HepG2 (cell line): ENCODE measurements around the gene ATP9B. TPM values are rescaled to one million over a fixed set of nuclear protein-coding genes. Genes with fewer than 3 reads are reported as not detected.

ENCODE experiments used
- ATAC-seq: fragments of 200-7000 bp; cut with Tn5 transposase; 3 replicates; pipeline ENCODE4 v1.9.1; 2020; ENCODE audit warnings: mild to moderate bottlenecking, moderate library complexity
- BruUV-seq: library from RNA; stranded (reverse); fragments of 400-500 nt; replicated peaks from 2 replicates; lab custom pipeline; 2021; lab: Mats Ljungman, UMichigan
- CTCF ChIA-PET: fragments of 300-600 bp; formaldehyde crosslinking; extraction: SDS; loops from one replicate; lab custom pipeline; 2021; ENCODE audit warnings: low total read pairs, inconsistent platforms, low intra/inter-chr PET ratio; lab: Yijun Ruan, JAX
- POLR2A ChIA-PET: fragments of 350-600 bp; sonication (Branson Sonifier 250); formaldehyde crosslinking; loops from one replicate; lab custom pipeline; 2020; ENCODE audit warnings: antibody characterized with exemption, inconsistent platforms; lab: Yijun Ruan, JAX
- DNase-seq: peaks from one replicate; pipeline ENCODE4 v3.0.0-alpha.2; 2015; ENCODE audit warnings: low spot score
- FAIRE-seq: peaks from 3 replicates; lab custom pipeline; 2011; peaks lifted over from hg19 to GRCh38; lab: Jason Lieb, UNC
- H2AFZ ChIP-seq: one replicate; pipeline ENCODE4 v1.6.1; 2011; ENCODE audit warnings: low read length, inconsistent platforms
- H3K27ac ChIP-seq: fragments of 300-600 bp; 3 replicates; pipeline ENCODE4 v1.8.0; 2011; ENCODE audit warnings: mixed run types, mild to moderate bottlenecking, mixed read lengths, low read length, inconsistent platforms; ENCODE audit not compliant: insufficient read depth; ENCODE audit errors: extremely low read length
- H3K27me3 ChIP-seq, 2 experiments: fragments of 200-600 bp in 1 of 2; 2 replicates in 1 of 2; 3 replicates in 1 of 2; pipeline versions ENCODE4 v1.6.0 to v1.8.0; 2011; ENCODE audit warnings: low read length in 2 of 2, mild to moderate bottlenecking in 2 of 2, moderate library complexity in 2 of 2, inconsistent platforms in 1 of 2; ENCODE audit not compliant: insufficient read depth in 2 of 2, control insufficient read depth in 1 of 2
- H3K36me3 ChIP-seq, 2 experiments: fragments of 200-600 bp in 1 of 2; replicated peaks in 1 of 2; 2 replicates in 1 of 2; 3 replicates in 1 of 2; pipeline versions ENCODE4 v1.5.1 to v1.8.0; 2011; ENCODE audit warnings: low read length in 2 of 2, inconsistent platforms in 1 of 2; ENCODE audit not compliant: insufficient read depth in 2 of 2, control insufficient read depth in 1 of 2
- H3K4me1 ChIP-seq: 2 replicates; pipeline ENCODE4 v1.5.1; 2012; ENCODE audit warnings: low read length, inconsistent platforms; ENCODE audit not compliant: insufficient read depth
- H3K4me2 ChIP-seq: 2 replicates; pipeline ENCODE4 v1.6.0; 2011; ENCODE audit warnings: low read depth, low read length, inconsistent platforms
- H3K4me3 ChIP-seq, 3 experiments: fragments of 200-600 bp in 1 of 3; sonication (generic), shearing (Covaris generic) in 1 of 3; replicated peaks in 1 of 3; 2 replicates each; pipeline ENCODE4 v1.5.1; 2011 to 2016; ENCODE audit warnings: low read length in 3 of 3, inconsistent platforms in 2 of 3, low read depth in 2 of 3, mild to moderate bottlenecking in 2 of 3, control low read depth in 1 of 3, mixed read lengths in 1 of 3; ENCODE audit not compliant: insufficient read depth in 1 of 3
- H3K79me2 ChIP-seq: one replicate; pipeline ENCODE4 v1.6.1; 2011; ENCODE audit warnings: low read length, inconsistent platforms; ENCODE audit not compliant: insufficient read depth
- H3K9ac ChIP-seq: 2 replicates; pipeline ENCODE4 v1.6.0; 2011; ENCODE audit warnings: mild to moderate bottlenecking, low read depth, low read length, inconsistent platforms; ENCODE audit not compliant: insufficient read depth
- H3K9me3 ChIP-seq: 2 replicates; pipeline ENCODE4 v1.5.1; 2012; ENCODE audit warnings: mild to moderate bottlenecking, low read length
- H4K20me1 ChIP-seq: 2 replicates; pipeline ENCODE4 v1.6.0; 2011; ENCODE audit warnings: inconsistent platforms, mild to moderate bottlenecking, low read length, moderate library complexity; ENCODE audit not compliant: insufficient read depth
- EHMT2 ChIP-seq: fragments of 200-600 bp; sonication (generic); IDR thresholded peaks from 2 replicates; pipeline ENCODE4 v1.7.0; 2017; ENCODE audit warnings: antibody characterized with exemption, low read depth, low read length, borderline replicate concordance
- FOSL2 ChIP-seq: sonication (generic); formaldehyde crosslinking; IDR thresholded peaks from 2 replicates; pipeline ENCODE4 v1.4.0; 2020; ENCODE audit warnings: missing genetic modification reagents
- GZF1 ChIP-seq: sonication (generic); formaldehyde crosslinking; IDR thresholded peaks from 2 replicates; pipeline ENCODE4 v1.5.1; 2020; ENCODE audit warnings: mild to moderate bottlenecking, missing genetic modification reagents
- KDM2A ChIP-seq: sonication (generic); formaldehyde crosslinking; IDR thresholded peaks from 2 replicates; pipeline ENCODE4 v1.4.0; 2020; ENCODE audit warnings: low read depth, missing genetic modification reagents, borderline replicate concordance
- KDM4B ChIP-seq: sonication (generic); formaldehyde crosslinking; IDR thresholded peaks from 2 replicates; pipeline ENCODE4 v1.4.0; 2020; ENCODE audit warnings: missing genetic modification reagents
- SALL2 ChIP-seq: sonication (generic); formaldehyde crosslinking; IDR thresholded peaks from 2 replicates; pipeline ENCODE4 v1.8.1; 2023; ENCODE audit warnings: mild to moderate bottlenecking, missing genetic modification reagents, inconsistent platforms
- SOX6 ChIP-seq, 2 experiments: fragments of 450-650 bp in 1 of 2; sonication (generic) in 1 of 2; formaldehyde crosslinking in 1 of 2; IDR thresholded peaks; 2 replicates each; pipeline versions ENCODE4 v1.4.0 to v1.6.1; 2017 to 2020; ENCODE audit warnings: antibody characterized with exemption in 1 of 2, mild to moderate bottlenecking in 1 of 2, missing genetic modification reagents in 1 of 2
- SP1 ChIP-seq, 2 experiments: fragments of 450-650 bp in 1 of 2; sonication (generic) in 1 of 2; formaldehyde crosslinking in 1 of 2; IDR thresholded peaks; 2 replicates each; pipeline versions ENCODE4 v1.4.0 to v1.6.1; 2016 to 2020; ENCODE audit warnings: missing genetic modification reagents in 1 of 2
- ZFP36L1 ChIP-seq: sonication (generic); formaldehyde crosslinking; IDR thresholded peaks from 2 replicates; pipeline ENCODE4 v1.8.0; 2022; ENCODE audit warnings: mild to moderate bottlenecking, missing genetic modification reagents, moderate library complexity
- ZNF232 ChIP-seq: sonication (generic); formaldehyde crosslinking; IDR thresholded peaks from 2 replicates; pipeline ENCODE4 v1.4.0; 2020; ENCODE audit warnings: missing genetic modification reagents, borderline replicate concordance
- ZNF326 ChIP-seq: sonication (generic); formaldehyde crosslinking; IDR thresholded peaks from 2 replicates; pipeline ENCODE4 v1.4.0; 2020; ENCODE audit warnings: missing genetic modification reagents, borderline replicate concordance
- ZNF552 ChIP-seq: sonication (generic); formaldehyde crosslinking; IDR thresholded peaks from 2 replicates; pipeline ENCODE4 v1.9.0; 2022; ENCODE audit warnings: missing genetic modification reagents, mild to moderate bottlenecking, borderline replicate concordance
- ZNF703 ChIP-seq: sonication (generic); formaldehyde crosslinking; IDR thresholded peaks from 2 replicates; pipeline ENCODE4 v1.5.1; 2020; ENCODE audit warnings: missing genetic modification reagents, mild to moderate bottlenecking, moderate library complexity, borderline replicate concordance
- WGBS: methylation state at CpG from one replicate; pipeline ENCODE4 v1.1.6; 2017; ENCODE audit warnings: low lambda C conversion rate; 5-methylcytosine and 5-hydroxymethylcytosine counted together
- in situ Hi-C: cut with HindIII; loops from 2 replicates; pipeline ENCODE4 v1.10.0; 2017; ENCODE audit warnings: low pct_unique_long_range_greater_than_20kb; ENCODE audit not compliant: extremely low pct_ligation_motif_present
- intact Hi-C: fragments of 100-400 bp; cut with micrococcal nuclease; formaldehyde crosslinking; loops from one replicate; pipeline ENCODE4 v1.10.0; 2022; ENCODE audit not compliant: unreplicated experiment
- polyA plus RNA-seq, 8 experiments: library from polyadenylated mRNA; depleted of rRNA in 3 of 8; stranded (reverse) in 7 of 8; unstranded in 1 of 8; fragments of >200 nt; fragmentation: Illumina TruSeq in 4 of 8; extraction: Trizol in 4 of 8; gene quantifications; 2 replicates each; pipeline versions ENCODE4 v1.2.1 to v1.2.3, GENCODE V29; 2011 to 2016; ENCODE audit warnings: low read depth in 4 of 8, missing spikeins in 1 of 8, mixed read lengths in 1 of 8; ENCODE audit not compliant: insufficient read depth in 1 of 8
- total RNA-seq, 5 experiments: library from RNA; depleted of rRNA; stranded (reverse); fragments of >200 nt; fragmentation: Illumina TruSeq; extraction: Trizol; gene quantifications; 2 replicates each; pipeline ENCODE4 v1.2.3, GENCODE V29; 2016; ENCODE audit warnings: low read depth in 1 of 5
- TF ChIP-seq, protein P1 (sequence below): sonication (generic); formaldehyde crosslinking; IDR thresholded peaks from 2 replicates; pipeline ENCODE4 v1.5.0; 2020; ENCODE audit warnings: missing genetic modification reagents
- TF ChIP-seq, protein P2 (sequence below): sonication (generic); formaldehyde crosslinking; IDR thresholded peaks from 2 replicates; pipeline ENCODE4 v1.5.0; 2020; ENCODE audit warnings: missing genetic modification reagents, mild to moderate bottlenecking, borderline replicate concordance
- TF ChIP-seq, protein P3 (sequence below): sonication (generic); formaldehyde crosslinking; IDR thresholded peaks from 2 replicates; pipeline ENCODE4 v1.8.1; 2023; ENCODE audit warnings: mild to moderate bottlenecking, missing genetic modification reagents, borderline replicate concordance

Gene ATP9B
- total and polyA plus RNA-seq, 2 of the 13 experiments (the other 11 are each of a cell fraction or from before 2014, with no cell fraction given) = 10.8 to 11.3 TPM

DNA sequence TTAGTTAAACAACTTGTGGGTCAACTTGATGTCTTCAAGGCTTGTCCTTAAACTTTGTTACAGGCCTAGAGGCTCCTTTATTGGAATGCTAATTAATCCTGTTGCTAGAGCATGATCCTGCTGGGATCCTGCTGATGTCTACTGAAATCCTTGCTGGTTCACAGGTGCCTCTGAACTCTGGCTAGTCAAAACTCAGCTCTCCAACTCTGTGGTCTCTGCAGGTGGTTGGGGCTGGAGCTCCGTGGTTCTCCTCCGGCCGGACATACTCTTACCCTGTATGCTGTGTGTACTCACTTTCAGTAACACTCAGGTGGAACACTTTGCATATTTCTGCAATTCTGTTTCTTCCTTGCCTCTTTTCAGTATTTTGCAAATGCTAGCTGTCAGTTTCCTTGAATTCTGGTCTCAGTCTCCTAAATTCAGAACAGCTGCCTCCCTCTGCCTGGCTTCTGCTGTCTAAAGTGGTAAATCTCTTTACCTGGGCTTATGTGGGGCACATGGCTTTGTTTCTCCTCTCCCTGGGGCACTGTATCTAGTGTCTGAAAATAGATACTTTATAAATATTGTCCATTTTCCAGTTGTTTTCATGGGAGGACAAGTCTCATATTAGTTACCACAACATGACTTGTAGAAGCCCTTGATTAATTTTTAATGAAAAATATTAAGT lies 113.0 kb downstream of the ATP9B start:
- Histone ChIP-seq H3K4me2 (no peak overlapping the region), H3K27ac (no peak overlapping the region), H3K36me3 (no peaks in the 10 kb centered on the region; a peak in 4 of 5 replicates), H3K79me2 (no peaks in the 10 kb centered on the region), H4K20me1 (no peaks in the 10 kb centered on the region), H3K9ac (no peak overlapping the region), H3K4me3 (no peak overlapping the region), H3K9me3 (no peaks in the 10 kb centered on the region), H3K4me1 (no peaks in the 10 kb centered on the region), H2AFZ (no peak overlapping the region), H3K27me3 (no peaks in the 10 kb centered on the region)
- no peak for ATAC-seq
- no peak for DNase-seq
- intact Hi-C loops (no loop called here), in situ Hi-C loops (no loop called here)
- no peak for FAIRE-seq
- BruUV-seq = no TSS peak
- POLR2A ChIA-PET = no interaction called here
- WGBS = 100% methylated on average over 3 of the region's 3 CpGs
- TF ChIP-seq ZNF232 (no peak), ZFP36L1 (CRISPR knock-in tag) (no peak), EHMT2 (no peak), KDM2A (no peak), SALL2 (CRISPR knock-in tag) (no peak), ZNF552 (no peak), SOX6 (IDR thresholded peaks at IDR 0.05) (no peak), SOX6 (CRISPR knock-in tag; IDR thresholded peaks at IDR 0.05) (no peak), ZNF326 (CRISPR knock-in tag) (no peak), ZNF703 (CRISPR knock-in tag) (no peak), SP1 (IDR thresholded peaks at IDR 0.05) (no peak), SP1 (CRISPR knock-in tag; IDR thresholded peaks at IDR 0.05) (no peak), FOSL2 (CRISPR knock-in tag) (no peak), GZF1 (CRISPR knock-in tag) (no peak), KDM4B (no peak)
- TF ChIP-seq, protein P1, sequence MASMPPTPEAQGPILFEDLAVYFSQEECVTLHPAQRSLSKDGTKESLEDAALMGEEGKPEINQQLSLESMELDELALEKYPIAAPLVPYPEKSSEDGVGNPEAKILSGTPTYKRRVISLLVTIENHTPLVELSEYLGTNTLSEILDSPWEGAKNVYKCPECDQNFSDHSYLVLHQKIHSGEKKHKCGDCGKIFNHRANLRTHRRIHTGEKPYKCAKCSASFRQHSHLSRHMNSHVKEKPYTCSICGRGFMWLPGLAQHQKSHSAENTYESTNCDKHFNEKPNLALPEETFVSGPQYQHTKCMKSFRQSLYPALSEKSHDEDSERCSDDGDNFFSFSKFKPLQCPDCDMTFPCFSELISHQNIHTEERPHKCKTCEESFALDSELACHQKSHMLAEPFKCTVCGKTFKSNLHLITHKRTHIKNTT (CRISPR knock-in tag) = no peak
- TF ChIP-seq, protein P2, sequence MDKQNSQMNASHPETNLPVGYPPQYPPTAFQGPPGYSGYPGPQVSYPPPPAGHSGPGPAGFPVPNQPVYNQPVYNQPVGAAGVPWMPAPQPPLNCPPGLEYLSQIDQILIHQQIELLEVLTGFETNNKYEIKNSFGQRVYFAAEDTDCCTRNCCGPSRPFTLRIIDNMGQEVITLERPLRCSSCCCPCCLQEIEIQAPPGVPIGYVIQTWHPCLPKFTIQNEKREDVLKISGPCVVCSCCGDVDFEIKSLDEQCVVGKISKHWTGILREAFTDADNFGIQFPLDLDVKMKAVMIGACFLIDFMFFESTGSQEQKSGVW (CRISPR knock-in tag) = no peak
- TF ChIP-seq, protein P3, sequence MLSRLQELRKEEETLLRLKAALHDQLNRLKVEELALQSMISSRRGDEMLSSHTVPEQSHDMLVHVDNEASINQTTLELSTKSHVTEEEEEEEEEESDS (CRISPR knock-in tag) = no peak
- CTCF ChIA-PET = no interaction called here
